ENCODE measurements around the gene AZGP1. TPM values are rescaled to one million over a fixed set of nuclear protein-coding genes. Genes with fewer than 3 reads are reported as not detected.

AZGP1 gene
- total RNA-seq = 0.12 TPM in 1 of 2 replicates, not detected in the other

DNA sequence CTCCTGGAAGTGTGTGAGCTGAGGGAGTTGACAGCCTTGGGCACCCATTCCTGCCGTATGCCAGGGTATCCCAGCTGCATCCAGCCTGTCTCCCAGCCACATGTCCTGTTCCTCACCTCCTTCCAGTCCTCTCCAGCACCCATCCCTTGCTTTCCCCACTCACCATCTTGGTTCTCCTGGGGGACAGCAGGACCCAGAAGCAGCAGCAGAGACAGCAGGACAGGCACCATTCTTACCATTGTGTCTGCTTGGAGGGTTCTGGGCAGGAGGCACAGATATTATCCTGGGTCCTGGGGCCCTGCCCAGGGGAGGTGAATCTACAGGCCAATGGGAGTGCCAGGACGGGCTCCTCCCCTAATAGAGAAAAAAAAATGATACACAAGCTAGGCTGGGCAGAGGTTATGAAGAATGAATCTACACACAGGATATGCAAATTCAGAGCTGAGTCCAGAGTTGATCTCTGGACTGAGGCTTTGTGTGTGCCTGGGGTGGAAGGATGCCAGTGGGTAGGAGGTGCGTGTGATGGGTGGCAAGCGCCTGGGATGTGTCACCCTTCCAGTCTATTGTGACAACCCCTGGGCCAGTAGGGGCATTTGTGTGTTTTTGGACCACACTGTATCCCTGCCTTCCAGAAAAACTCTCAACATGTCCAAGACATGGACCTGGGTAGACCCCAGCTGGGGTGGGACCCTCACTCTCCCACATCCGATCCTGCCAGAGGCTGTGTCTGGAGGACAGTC lies at the start of gene AZGP1:
TSS of gene AZGP1 (minus strand) at position 250 of the 740 bp plus-strand sequence. CDS start at position 239, 11 bp downstream.

DNA sequence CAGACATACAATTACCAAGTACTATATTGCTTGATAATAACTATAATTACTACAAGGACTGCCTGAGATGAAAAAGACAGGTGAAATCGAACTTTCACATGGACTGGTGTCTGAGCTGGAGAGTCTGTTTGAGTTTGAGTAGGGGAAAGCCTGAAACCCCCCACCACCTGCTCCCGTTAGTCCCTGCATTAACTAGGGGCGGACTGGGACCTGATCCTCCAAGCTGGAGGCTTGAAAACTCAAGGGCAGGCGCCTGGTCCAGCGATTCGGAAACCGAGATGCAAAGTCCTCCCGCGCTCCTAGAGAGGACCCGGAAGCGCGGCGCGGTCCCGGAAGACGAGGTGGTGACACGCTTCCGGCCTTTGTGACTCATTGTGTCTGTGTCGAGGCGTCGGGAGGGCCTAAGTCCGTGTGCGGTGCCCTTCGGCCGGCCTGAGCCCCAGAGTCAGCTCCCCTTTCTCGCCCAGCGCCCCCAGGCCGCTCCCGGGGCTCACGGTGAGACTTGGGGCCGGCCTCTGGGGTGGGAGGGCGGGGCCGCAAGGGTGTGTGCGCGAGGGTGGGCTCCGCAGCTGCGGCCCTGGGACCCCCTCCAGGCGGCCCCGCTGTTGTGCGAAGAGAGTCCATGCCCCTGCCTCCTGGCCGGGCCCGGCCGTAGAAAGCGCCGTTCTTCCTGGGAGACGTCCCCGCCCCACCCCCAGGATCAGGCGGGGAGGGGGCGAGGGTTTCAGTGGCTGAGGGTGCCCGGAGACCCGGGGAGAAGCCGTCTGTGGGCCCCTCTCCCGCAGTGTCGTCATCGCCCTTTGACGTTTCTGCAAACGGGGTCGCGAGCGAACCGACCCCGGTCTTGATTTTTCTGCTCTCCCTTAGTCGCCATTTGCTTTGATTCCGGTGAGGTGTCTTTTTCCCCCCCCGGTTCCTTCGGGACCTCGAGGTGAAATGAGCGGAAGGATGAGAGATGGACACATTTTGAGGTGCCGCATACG lies 39.7 kb upstream of the AZGP1 start, which contains the start of gene ZKSCAN1:
TSS of gene ZKSCAN1 (plus strand) at position 365 of the 983 bp plus-strand sequence. CDS start 7,911 bp downstream, outside the sequence.

DNA sequence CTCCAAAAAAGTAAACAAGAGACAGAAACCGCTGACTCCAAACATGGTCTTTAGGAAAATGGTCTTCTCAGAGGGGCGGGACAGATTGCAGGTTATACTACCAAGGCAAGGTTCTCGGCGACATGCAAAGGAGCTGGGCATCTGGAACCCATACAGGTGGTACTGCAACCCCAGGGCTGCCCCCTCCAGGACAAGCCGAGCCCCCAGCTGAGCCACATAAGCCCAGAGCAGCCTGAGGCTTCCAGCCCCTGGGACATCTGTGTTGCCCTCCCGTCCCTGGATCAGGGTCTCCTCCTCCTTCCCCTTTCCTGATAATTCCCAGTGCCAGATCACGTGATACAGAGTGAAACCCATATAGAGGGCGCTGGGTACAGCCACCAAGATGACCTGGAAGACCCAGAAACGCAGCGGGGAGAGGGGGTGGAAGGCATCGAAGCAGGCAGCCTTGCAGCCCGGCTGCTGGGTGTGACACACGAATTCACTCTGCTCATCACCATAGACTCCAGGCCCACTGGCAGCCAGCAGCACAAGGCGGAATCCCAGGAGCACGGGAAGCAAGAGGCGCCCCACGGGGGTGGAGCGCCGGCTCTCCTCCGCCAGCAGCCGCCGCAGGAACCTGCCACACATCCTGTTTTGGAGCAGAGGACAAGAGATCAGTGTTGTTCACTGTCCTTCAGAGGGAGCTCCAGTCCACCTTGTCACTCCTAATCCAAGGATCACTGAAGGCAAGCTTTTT lies 46.7 kb downstream of the AZGP1 start, which contains the start of gene GJC3:
TSS of gene GJC3 (minus strand) at position 627 of the 736 bp plus-strand sequence. CDS start at position 627, 0 bp downstream.

DNA sequence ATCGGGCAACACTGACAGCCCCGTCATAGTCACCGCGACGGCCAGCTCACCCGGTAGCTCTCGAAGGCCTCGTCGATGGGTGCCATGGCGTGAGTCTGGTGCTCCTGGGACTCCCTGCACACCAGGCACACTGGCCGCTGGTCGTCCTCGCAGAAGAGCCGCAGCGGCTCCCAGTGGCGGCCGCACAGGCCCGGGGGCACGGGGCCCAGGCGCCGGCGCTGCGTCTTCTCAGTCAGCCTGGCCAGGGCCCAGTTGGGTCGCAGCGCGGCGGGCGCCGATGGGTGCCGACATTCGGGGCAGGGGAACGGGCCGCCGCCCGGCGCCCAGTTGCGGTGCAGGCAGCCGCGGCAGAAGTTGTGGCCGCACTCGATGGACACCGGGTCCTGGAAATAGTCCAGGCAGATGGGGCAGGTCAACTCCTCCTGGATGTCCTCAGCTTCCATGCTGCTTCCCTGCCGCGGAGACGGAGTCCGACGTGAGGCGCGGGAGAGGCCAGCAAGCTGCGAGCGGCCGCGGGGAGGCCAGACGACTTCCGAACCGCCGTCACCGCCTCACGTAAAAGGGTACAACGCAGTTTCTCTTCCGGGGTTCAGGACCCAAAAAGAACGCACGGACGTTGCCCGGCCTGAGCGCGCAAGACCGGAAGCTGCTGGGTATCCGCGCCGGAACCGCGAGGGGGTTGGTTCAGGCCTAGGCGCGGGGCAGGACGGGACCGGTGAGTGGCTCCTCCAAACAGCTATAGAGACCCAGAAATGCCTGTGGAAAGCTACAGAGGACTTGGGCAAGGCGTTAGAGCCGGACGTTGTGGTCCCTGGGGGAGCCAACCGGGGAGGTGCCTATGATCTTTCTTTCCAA lies 56.6 kb downstream of the AZGP1 start, which contains the start of gene TRIM4:
TSS of gene TRIM4 (minus strand) at position 572 of the 855 bp plus-strand sequence. CDS start at position 443, 129 bp downstream.

Small RNAs within 50 kb of the gene (small RNA-seq; reads per million reads assigned to genes)
- gene RF00019 (not detected), gene RF00561 (not detected)

Other genes with a start within 250 kb of the AZGP1 start
- gene CYP3A7, start 240.8 kb downstream of the AZGP1 start, total RNA-seq = not detected in 2 replicates
- gene CYP3A4, start 191.8 kb downstream of the AZGP1 start, total RNA-seq = not detected in 2 replicates
- gene CYP3A43, start 148.0 kb downstream of the AZGP1 start, total RNA-seq = not detected in 2 replicates
- 0.32 TPM in 1 of 2 replicates, not detected in the other for gene OR2AE1, start 99.0 kb downstream of the AZGP1 start, total RNA-seq
- gene TRIM4, start 56.5 kb downstream of the AZGP1 start, total RNA-seq = 25.2 and 29.0 TPM in 2 replicates
- gene GJC3, start 46.4 kb downstream of the AZGP1 start, total RNA-seq = not detected in 2 replicates
- gene ZKSCAN1, start 39.6 kb upstream of the AZGP1 start, total RNA-seq = 42.1 and 62.0 TPM in 2 replicates
- 10.9 and 17.4 TPM in 2 replicates for gene ZSCAN21, start 73.7 kb upstream of the AZGP1 start, total RNA-seq
- gene ZNF3, start 105.7 kb upstream of the AZGP1 start, total RNA-seq = 23.3 and 31.5 TPM in 2 replicates
- gene COPS6, start 112.9 kb upstream of the AZGP1 start, total RNA-seq = 32.3 and 42.3 TPM in 2 replicates
- 12.5 and 12.8 TPM in 2 replicates for gene MCM7, start 125.4 kb upstream of the AZGP1 start, total RNA-seq
- 15.7 and 23.4 TPM in 2 replicates for gene AP4M1, start 125.6 kb upstream of the AZGP1 start, total RNA-seq
- 39.9 and 40.7 TPM in 2 replicates for gene TAF6, start 143.3 kb upstream of the AZGP1 start, total RNA-seq
- gene CNPY4, start 143.6 kb upstream of the AZGP1 start, total RNA-seq = 29.4 and 31.0 TPM in 2 replicates
- gene MBLAC1, start 150.9 kb upstream of the AZGP1 start, total RNA-seq = 1.8 and 2.9 TPM in 2 replicates
- 54.8 and 60.7 TPM in 2 replicates for gene LAMTOR4, start 172.9 kb upstream of the AZGP1 start, total RNA-seq
- gene TRAPPC14, start 182.7 kb upstream of the AZGP1 start, total RNA-seq = 10.3 and 14.3 TPM in 2 replicates
- gene GAL3ST4, start 192.6 kb upstream of the AZGP1 start, total RNA-seq = 3.6 and 4.9 TPM in 2 replicates
- gene GPC2, start 201.3 kb upstream of the AZGP1 start, total RNA-seq = 0.73 and 1.6 TPM in 2 replicates
- gene STAG3, start 201.9 kb upstream of the AZGP1 start, total RNA-seq = 0.12 and 0.32 TPM in 2 replicates
- gene PVRIG, start 243.9 kb upstream of the AZGP1 start, total RNA-seq = not detected in 2 replicates